ENCODE results near the gene GRAMD4. TPM values are rescaled to one million over a fixed set of nuclear protein-coding genes. Genes with fewer than 3 reads are reported as not detected.

The GRAMD4 gene
- total RNA-seq, 2 experiments from 2014 or later = 20.7 to 20.9 TPM

- Mint-ChIP-seq H3K9me3 (no peaks in the 10 kb centered on the region), H3K36me3 (no peaks in the 10 kb centered on the region), H3K4me1 (peaks cover 6% of the 10 kb centered on the region), H3K27ac (no peak overlapping the region), H3K27me3 (no peaks in the 10 kb centered on the region), H3K4me3 (no peak overlapping the region)
- no peak for DNase-seq
Observed at GRCh38 chr22:46668116-46668515, 47.9 kb downstream of the GRAMD4 start.

- no peaks in the 10 kb centered on the region for H3K27me3 Mint-ChIP-seq
- H3K4me1 Mint-ChIP-seq = peaks cover 15% of the 10 kb centered on the region
- H3K4me3 Mint-ChIP-seq = no peak overlapping the region
- no peak for DNase-seq
- H3K27ac Mint-ChIP-seq = no peak overlapping the region
- no peaks in the 10 kb centered on the region for H3K9me3 Mint-ChIP-seq
- H3K36me3 Mint-ChIP-seq = no peaks in the 10 kb centered on the region
Observed at GRCh38 chr22:46669201-46669600, 49.0 kb downstream of the GRAMD4 start.

- Mint-ChIP-seq H3K36me3 (peaks cover 2% of the 10 kb centered on the region), H3K27me3 (no peaks in the 10 kb centered on the region), H3K4me3 (no peak overlapping the region), H3K9me3 (no peaks in the 10 kb centered on the region), H3K4me1 (peaks cover 29% of the 10 kb centered on the region), H3K27ac (no peak overlapping the region)
- no peak for DNase-seq
Observed at GRCh38 chr22:46671824-46672432, 51.7 kb downstream of the GRAMD4 start.

- Mint-ChIP-seq H3K27me3 (no peaks in the 10 kb centered on the region), H3K4me1 (peaks cover 30% of the 10 kb centered on the region), H3K27ac (peak overlapping the region; percentile 92), H3K4me3 (no peak overlapping the region), H3K36me3 (peaks cover 2% of the 10 kb centered on the region), H3K9me3 (no peaks in the 10 kb centered on the region)
- DNase-seq = no peak
Observed at GRCh38 chr22:46672731-46673130, 52.5 kb downstream of the GRAMD4 start.

- Mint-ChIP-seq H3K27me3 (no peaks in the 10 kb centered on the region), H3K4me3 (peak overlapping the region; percentile 85), H3K9me3 (no peaks in the 10 kb centered on the region), H3K4me1 (peaks cover 33% of the 10 kb centered on the region), H3K27ac (peak overlapping the region; percentile 92), H3K36me3 (peaks cover 2% of the 10 kb centered on the region)
- DNase-seq = no peak
Observed at GRCh38 chr22:46673205-46673604, 53.0 kb downstream of the GRAMD4 start.

- peaks cover 33% of the 10 kb centered on the region for H3K4me1 Mint-ChIP-seq
- peaks cover 2% of the 10 kb centered on the region for H3K36me3 Mint-ChIP-seq
- peak overlapping the region; percentile 92 for H3K27ac Mint-ChIP-seq
- peak; percentile 54 for DNase-seq
- H3K4me3 Mint-ChIP-seq = peak overlapping the region; percentile 85
- no peaks in the 10 kb centered on the region for H3K27me3 Mint-ChIP-seq
- H3K9me3 Mint-ChIP-seq = no peaks in the 10 kb centered on the region
Observed at GRCh38 chr22:46673662-46674236, 53.6 kb downstream of the GRAMD4 start.

GRCh38 chr22:46674367-46674781 lies 54.2 kb downstream of the GRAMD4 start:
- peak overlapping the region; percentile 85 for H3K4me3 Mint-ChIP-seq
- H3K27ac Mint-ChIP-seq = peak overlapping the region; percentile 92
- no peaks in the 10 kb centered on the region for H3K9me3 Mint-ChIP-seq
- H3K27me3 Mint-ChIP-seq = no peaks in the 10 kb centered on the region
- peaks cover 33% of the 10 kb centered on the region for H3K4me1 Mint-ChIP-seq
- H3K36me3 Mint-ChIP-seq = peaks cover 2% of the 10 kb centered on the region
- DNase-seq = peak; percentile 96

GRCh38 chr22:46674906-46675305 lies 54.7 kb downstream of the GRAMD4 start:
- Mint-ChIP-seq H3K4me3 (peak overlapping the region; percentile 85), H3K9me3 (no peaks in the 10 kb centered on the region), H3K4me1 (peaks cover 33% of the 10 kb centered on the region), H3K27ac (peak overlapping the region; percentile 92), H3K27me3 (no peaks in the 10 kb centered on the region), H3K36me3 (peaks cover 2% of the 10 kb centered on the region)
- DNase-seq = no peak

- Mint-ChIP-seq H3K9me3 (no peaks in the 10 kb centered on the region), H3K27ac (peak overlapping the region; percentile 92), H3K36me3 (peaks cover 2% of the 10 kb centered on the region)
Observed at GRCh38 chr22:46675479-46675878, 55.3 kb downstream of the GRAMD4 start.

GRCh38 chr22:46675938-46676337 lies 55.8 kb downstream of the GRAMD4 start:
- Mint-ChIP-seq H3K9me3 (no peaks in the 10 kb centered on the region), H3K27ac (peak overlapping the region; percentile 92), H3K4me3 (peak overlapping the region; percentile 85), H3K36me3 (peaks cover 2% of the 10 kb centered on the region), H3K4me1 (peaks cover 33% of the 10 kb centered on the region), H3K27me3 (no peaks in the 10 kb centered on the region)
- DNase-seq = no peak

More at GRCh38 chr22:46675479-46675878, 55.3 kb downstream of the GRAMD4 start:
- no peaks in the 10 kb centered on the region for H3K27me3 Mint-ChIP-seq
- no peak for DNase-seq
- peaks cover 33% of the 10 kb centered on the region for H3K4me1 Mint-ChIP-seq
- peak overlapping the region; percentile 85 for H3K4me3 Mint-ChIP-seq

GRCh38 chr22:46676479-46676878 lies 56.3 kb downstream of the GRAMD4 start:
- Mint-ChIP-seq H3K4me1 (peaks cover 35% of the 10 kb centered on the region), H3K4me3 (no peak overlapping the region), H3K36me3 (peaks cover 2% of the 10 kb centered on the region), H3K9me3 (no peaks in the 10 kb centered on the region), H3K27ac (no peak overlapping the region), H3K27me3 (no peaks in the 10 kb centered on the region)
- DNase-seq = no peak

- Mint-ChIP-seq H3K27ac (no peak overlapping the region), H3K27me3 (no peaks in the 10 kb centered on the region), H3K9me3 (no peaks in the 10 kb centered on the region), H3K4me1 (peaks cover 35% of the 10 kb centered on the region), H3K4me3 (no peak overlapping the region), H3K36me3 (peaks cover 2% of the 10 kb centered on the region)
- DNase-seq = no peak
Observed at GRCh38 chr22:46676881-46677280, 56.7 kb downstream of the GRAMD4 start.

- peaks cover 33% of the 10 kb centered on the region for H3K4me1 Mint-ChIP-seq
- H3K9me3 Mint-ChIP-seq = no peaks in the 10 kb centered on the region
- no peaks in the 10 kb centered on the region for H3K27me3 Mint-ChIP-seq
- H3K36me3 Mint-ChIP-seq = peaks cover 2% of the 10 kb centered on the region
- no peak for DNase-seq
- H3K4me3 Mint-ChIP-seq = peak overlapping the region; percentile 1
- H3K27ac Mint-ChIP-seq = peak overlapping the region; percentile 39
Observed at GRCh38 chr22:46677323-46678002, 57.3 kb downstream of the GRAMD4 start.

- peak overlapping the region; percentile 1 for H3K4me3 Mint-ChIP-seq
- no peaks in the 10 kb centered on the region for H3K27me3 Mint-ChIP-seq
- H3K4me1 Mint-ChIP-seq = peaks cover 29% of the 10 kb centered on the region
- DNase-seq = no peak
- H3K36me3 Mint-ChIP-seq = peaks cover 2% of the 10 kb centered on the region
- no peaks in the 10 kb centered on the region for H3K9me3 Mint-ChIP-seq
- H3K27ac Mint-ChIP-seq = peak overlapping the region; percentile 39
Observed at GRCh38 chr22:46678003-46678657, 57.9 kb downstream of the GRAMD4 start.
